H9 (cell line): ENCODE results near the gene KLHDC3. TPM values are rescaled to one million over a fixed set of nuclear protein-coding genes. Genes with fewer than 3 reads are reported as not detected.

Experiments used
- DNase-seq: peaks from one replicate; pipeline ENCODE4 v3.0.0-alpha.2; 2017
- H2AFZ ChIP-seq: one replicate; pipeline ENCODE4 v1.6.1; 2013; ENCODE audit warnings: mild to moderate bottlenecking, low read length, control low read depth, moderate library complexity
- H2AK5ac ChIP-seq: 2 replicates; pipeline ENCODE4 v1.6.1; 2013; ENCODE audit warnings: low read length, control low read depth, mixed read lengths; ENCODE audit not compliant: insufficient read length
- H2BK120ac ChIP-seq: one replicate; pipeline ENCODE4 v1.6.1; 2013; ENCODE audit warnings: low read depth, mild to moderate bottlenecking, low read length, control low read depth, inconsistent platforms; ENCODE audit not compliant: poor library complexity, severe bottlenecking
- H2BK12ac ChIP-seq: 2 replicates; pipeline ENCODE4 v1.6.1; 2013; ENCODE audit warnings: low read length, control low read depth, mixed read lengths, low read depth; ENCODE audit not compliant: insufficient read length
- H2BK15ac ChIP-seq: 2 replicates; pipeline ENCODE4 v1.6.1; 2013; ENCODE audit warnings: low read depth, low read length, control low read depth
- H2BK20ac ChIP-seq: one replicate; pipeline ENCODE4 v1.6.1; 2013; ENCODE audit warnings: low read depth, mild to moderate bottlenecking, low read length, control low read depth, inconsistent platforms; ENCODE audit not compliant: poor library complexity, severe bottlenecking
- H2BK5ac ChIP-seq: 2 replicates; pipeline ENCODE4 v1.6.1; 2013; ENCODE audit warnings: low read length, control low read depth, mixed read lengths; ENCODE audit not compliant: insufficient read length
- H3K14ac ChIP-seq: 2 replicates; pipeline ENCODE4 v1.6.1; 2013; ENCODE audit warnings: low read length, control low read depth; ENCODE audit not compliant: insufficient read depth
- H3K18ac ChIP-seq: 2 replicates; pipeline ENCODE4 v1.6.1; 2013; ENCODE audit warnings: low read depth, mild to moderate bottlenecking, mixed read lengths, low read length, control low read depth; ENCODE audit not compliant: insufficient read length
- H3K23ac ChIP-seq: 2 replicates; pipeline ENCODE4 v1.6.1; 2013; ENCODE audit warnings: low read length, control low read depth, mixed read lengths, low read depth; ENCODE audit not compliant: insufficient read length
- H3K23me2 ChIP-seq: 2 replicates; pipeline ENCODE4 v1.6.1; 2013; ENCODE audit warnings: low read depth, mild to moderate bottlenecking, mixed read lengths, low read length, control low read depth; ENCODE audit not compliant: insufficient read length, poor library complexity, severe bottlenecking
- H3K27ac ChIP-seq: 2 replicates; pipeline ENCODE4 v1.5.1; 2013; ENCODE audit warnings: low read length, control low read depth, mixed read lengths, low read depth; ENCODE audit not compliant: insufficient read length
- H3K27me3 ChIP-seq: 2 replicates; pipeline ENCODE4 v1.6.1; 2013; ENCODE audit warnings: low read length, control low read depth, inconsistent platforms; ENCODE audit not compliant: insufficient read depth
- H3K4ac ChIP-seq: 2 replicates; pipeline ENCODE4 v1.6.1; 2013; ENCODE audit warnings: low read depth, mild to moderate bottlenecking, control low read depth, inconsistent platforms, low read length, moderate library complexity
- H3K4me1 ChIP-seq: 2 replicates; pipeline ENCODE4 v1.6.1; 2013; ENCODE audit warnings: low read length, control low read depth, inconsistent platforms; ENCODE audit not compliant: insufficient read depth
- H3K4me2 ChIP-seq: 2 replicates; pipeline ENCODE4 v1.6.1; 2013; ENCODE audit warnings: low read length, control low read depth, mixed read lengths; ENCODE audit not compliant: insufficient read length, insufficient read depth
- H3K56ac ChIP-seq: 2 replicates; pipeline ENCODE4 v1.6.1; 2013; ENCODE audit warnings: low read depth, mild to moderate bottlenecking, mixed read lengths, low read length, control low read depth; ENCODE audit not compliant: insufficient read length
- H3K79me1 ChIP-seq: 2 replicates; pipeline ENCODE4 v1.6.1; 2013; ENCODE audit warnings: low read depth, mild to moderate bottlenecking, moderate library complexity, low read length, control low read depth, inconsistent platforms; ENCODE audit not compliant: insufficient read depth, poor library complexity, severe bottlenecking
- H3K79me2 ChIP-seq: 2 replicates; pipeline ENCODE4 v1.6.1; 2013; ENCODE audit warnings: low read length, control low read depth, inconsistent platforms; ENCODE audit not compliant: insufficient read depth
- H3K9ac ChIP-seq: 2 replicates; pipeline ENCODE4 v1.6.1; 2013; ENCODE audit warnings: low read length, control low read depth, mixed read lengths; ENCODE audit not compliant: insufficient read length; ENCODE audit errors: extremely low read depth
- H3K9me3 ChIP-seq: one replicate; pipeline ENCODE4 v1.6.1; 2013; ENCODE audit warnings: low read depth, low read length, inconsistent platforms; ENCODE audit not compliant: control insufficient read depth
- H3T11ph ChIP-seq: one replicate; pipeline ENCODE4 v1.6.1; 2013; ENCODE audit warnings: mild to moderate bottlenecking, low read length, control low read depth, inconsistent platforms
- H4K20me1 ChIP-seq: one replicate; pipeline ENCODE4 v1.6.1; 2013; ENCODE audit not compliant: control insufficient read depth, insufficient read length, insufficient read depth
- H4K5ac ChIP-seq: 2 replicates; pipeline ENCODE4 v1.6.1; 2013; ENCODE audit warnings: low read depth, mild to moderate bottlenecking, mixed read lengths, low read length, control low read depth; ENCODE audit not compliant: insufficient read length
- H4K8ac ChIP-seq: replicated peaks from 2 replicates; pipeline ENCODE4 v1.6.1; 2013; ENCODE audit warnings: low read length, control low read depth, mixed read lengths, low read depth; ENCODE audit not compliant: insufficient read length
- H4K91ac ChIP-seq: 2 replicates; pipeline ENCODE4 v1.6.1; 2013; ENCODE audit warnings: low read depth, mild to moderate bottlenecking, moderate library complexity, mixed read lengths, low read length, control low read depth; ENCODE audit not compliant: insufficient read length
- H3K27ac Mint-ChIP-seq, 3 experiments: 2 replicates in 2 of 3; 3 replicates in 1 of 3; pipeline ENCODE4 v1.8.0; 2020 to 2021; ENCODE audit warnings: mixed read lengths in 3 of 3, mild to moderate bottlenecking in 1 of 3, moderate library complexity in 1 of 3
- H3K27me3 Mint-ChIP-seq: 2 replicates; pipeline ENCODE4 v1.8.0; 2021; ENCODE audit warnings: low read depth, mild to moderate bottlenecking, moderate library complexity, mixed read lengths
- H3K36me3 Mint-ChIP-seq, 3 experiments: 2 replicates in 2 of 3; 3 replicates in 1 of 3; pipeline ENCODE4 v1.8.0; 2020 to 2021; ENCODE audit warnings: low read depth in 3 of 3, mixed read lengths in 3 of 3; ENCODE audit not compliant: insufficient read depth in 1 of 3
- H3K4me1 Mint-ChIP-seq, 2 experiments: 2 replicates each; pipeline ENCODE4 v1.8.0; 2020; ENCODE audit warnings: mixed read lengths in 2 of 2
- H3K4me3 Mint-ChIP-seq, 2 experiments: 2 replicates in 1 of 2; 3 replicates in 1 of 2; pipeline ENCODE4 v1.8.0; 2020 to 2021; ENCODE audit warnings: mild to moderate bottlenecking in 2 of 2, mixed read lengths in 2 of 2, moderate library complexity in 1 of 2
- H3K9me3 Mint-ChIP-seq, 2 experiments: 2 replicates in 1 of 2; 3 replicates in 1 of 2; pipeline ENCODE4 v1.8.0; 2020; ENCODE audit warnings: mild to moderate bottlenecking in 2 of 2, mixed read lengths in 2 of 2, moderate library complexity in 1 of 2
- WGBS: extraction: QIAGEN DNeasy Blood & Tissue Kit; methylation state at CpG from one replicate; pipeline ENCODE4 v1.1.7; 2013; ENCODE audit warnings: missing lambda C conversion rate, low lambda C conversion rate, mixed read lengths; ENCODE audit not compliant: insufficient read length; ENCODE audit errors: extremely low coverage; 5-methylcytosine and 5-hydroxymethylcytosine counted together
- total RNA-seq: library from RNA; stranded (reverse); gene quantifications from 2 replicates; pipeline ENCODE4 v1.2.1, GENCODE V29; 2021
- TF ChIP-seq, protein P1 (sequence below): fragments of 200-600 bp; sonication (generic); conservative IDR thresholded peaks from 3 replicates; pipeline ENCODE4 v1.8.0; 2021; ENCODE audit warnings: antibody characterized with exemption, mild to moderate bottlenecking

Gene KLHDC3
- total RNA-seq, 1 experiment from 2014 or later: 146 TPM

DNA sequence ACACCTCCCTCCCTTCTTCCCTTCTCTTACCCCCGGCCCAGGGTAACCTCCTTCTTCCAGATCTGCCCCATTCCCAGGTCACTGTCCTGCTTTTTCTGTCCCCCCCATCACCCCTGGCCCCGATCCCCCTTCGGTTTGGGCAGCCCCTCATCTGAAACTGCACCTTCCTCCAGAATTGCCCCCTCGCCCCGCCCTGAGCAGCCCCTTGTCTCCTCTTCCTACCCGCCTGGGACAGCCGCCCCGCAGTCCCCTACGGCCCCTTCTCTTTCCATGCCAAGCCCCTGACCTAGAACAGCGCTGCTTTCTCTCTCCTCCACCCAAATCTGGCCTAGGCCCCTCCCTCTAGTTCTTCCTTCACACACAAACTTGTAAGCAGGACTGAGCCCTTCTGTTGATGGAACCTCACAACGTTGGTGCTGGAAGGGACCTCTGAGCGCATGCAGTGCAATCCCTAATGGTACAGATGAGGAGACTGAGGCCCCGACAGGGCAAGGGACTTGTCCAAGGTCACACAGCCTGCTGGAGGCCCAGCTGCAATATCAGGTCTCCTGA, 29.0 kb upstream of the KLHDC3 start:
- Histone ChIP-seq H2BK12ac (no peak overlapping the region), H3K27ac (no peak overlapping the region), H2AFZ (no peak overlapping the region), H3K4me2 (peak overlapping the region; percentile 61), H4K20me1 (no peaks in the 10 kb centered on the region), H2BK20ac (no peak overlapping the region), H2BK120ac (no peak overlapping the region), H3K23me2 (peaks cover 6% of the 10 kb centered on the region), H3K23ac (no peak overlapping the region), H3K14ac (no peak overlapping the region; the same call in 1 of the 2 replicates), H2BK5ac (no peak overlapping the region), H3K4ac (no peak overlapping the region), H3T11ph (no peak overlapping the region), H4K5ac (no peak overlapping the region), H3K9ac (peak overlapping the region; percentile 28), H3K79me2 (no peaks in the 10 kb centered on the region; the same call in 1 of the 2 replicates), H4K8ac (no peak overlapping the region), H2AK5ac (no peak overlapping the region), H3K27me3 (no peaks in the 10 kb centered on the region), H3K56ac (no peak overlapping the region), H3K79me1 (peaks cover 4% of the 10 kb centered on the region), H3K18ac (no peak overlapping the region), H3K9me3 (no peaks in the 10 kb centered on the region), H3K4me1 (no peaks in the 10 kb centered on the region), H4K91ac (no peak overlapping the region), H2BK15ac (no peak overlapping the region)
- DNase-seq: no peak
- no CpG with 5 or more reads among the region's 13 CpGs for WGBS
- Mint-ChIP-seq H3K27ac (no peak overlapping the region; a peak in 1 of 7 replicates), H3K4me1 (peaks cover 20 to 29% of the 10 kb centered on the region in 2 experiments), H3K9me3 (no peaks in the 10 kb centered on the region), H3K27me3 (no peaks in the 10 kb centered on the region), H3K36me3 (peaks cover 8 to 23% (median 16%) of the 10 kb centered on the region in 3 experiments), H3K4me3 (peak overlapping the region; percentile 77 to 83)
- TF ChIP-seq, protein P1, sequence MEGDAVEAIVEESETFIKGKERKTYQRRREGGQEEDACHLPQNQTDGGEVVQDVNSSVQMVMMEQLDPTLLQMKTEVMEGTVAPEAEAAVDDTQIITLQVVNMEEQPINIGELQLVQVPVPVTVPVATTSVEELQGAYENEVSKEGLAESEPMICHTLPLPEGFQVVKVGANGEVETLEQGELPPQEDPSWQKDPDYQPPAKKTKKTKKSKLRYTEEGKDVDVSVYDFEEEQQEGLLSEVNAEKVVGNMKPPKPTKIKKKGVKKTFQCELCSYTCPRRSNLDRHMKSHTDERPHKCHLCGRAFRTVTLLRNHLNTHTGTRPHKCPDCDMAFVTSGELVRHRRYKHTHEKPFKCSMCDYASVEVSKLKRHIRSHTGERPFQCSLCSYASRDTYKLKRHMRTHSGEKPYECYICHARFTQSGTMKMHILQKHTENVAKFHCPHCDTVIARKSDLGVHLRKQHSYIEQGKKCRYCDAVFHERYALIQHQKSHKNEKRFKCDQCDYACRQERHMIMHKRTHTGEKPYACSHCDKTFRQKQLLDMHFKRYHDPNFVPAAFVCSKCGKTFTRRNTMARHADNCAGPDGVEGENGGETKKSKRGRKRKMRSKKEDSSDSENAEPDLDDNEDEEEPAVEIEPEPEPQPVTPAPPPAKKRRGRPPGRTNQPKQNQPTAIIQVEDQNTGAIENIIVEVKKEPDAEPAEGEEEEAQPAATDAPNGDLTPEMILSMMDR: no peak
